RWPE1 (cell line): ENCODE measurements around the gene BDKRB2.
A peak's percentile ranks its signal among the peaks of the same experiment; 100 is the strongest.
"Not testable (repeated sequence)": the region's sequence is repeated elsewhere in the genome, so short reads cannot be mapped to it uniquely, and the experiment has no call there.

ENCODE experiments used
- CTCF ChIA-PET: fragments of 350-600 bp; sonication (Branson Sonifier 250); formaldehyde crosslinking; extraction: SDS; loops from one replicate; lab custom pipeline; 2021; lab: Yijun Ruan, JAX
- POLR2A ChIA-PET: fragments of 400-600 bp; formaldehyde crosslinking; extraction: SDS; loops from one replicate; lab custom pipeline; 2020; ENCODE audit warnings: antibody characterized with exemption; ENCODE audit not compliant: low non-redundant PET; lab: Yijun Ruan, JAX
- DNase-seq: peaks from one replicate; pipeline ENCODE4 v3.0.0; 2012; ENCODE audit warnings: low spot score
- H3K27ac ChIP-seq: fragments of 450-650 bp; 2 replicates; pipeline ENCODE4 v1.5.1; 2017
- TF ChIP-seq, protein P1 (sequence below): fragments of 450-650 bp; conservative IDR thresholded peaks from 2 replicates; pipeline ENCODE4 v1.5.1; 2017; ENCODE audit warnings: low read depth, mild to moderate bottlenecking

The BDKRB2 gene

DNA sequence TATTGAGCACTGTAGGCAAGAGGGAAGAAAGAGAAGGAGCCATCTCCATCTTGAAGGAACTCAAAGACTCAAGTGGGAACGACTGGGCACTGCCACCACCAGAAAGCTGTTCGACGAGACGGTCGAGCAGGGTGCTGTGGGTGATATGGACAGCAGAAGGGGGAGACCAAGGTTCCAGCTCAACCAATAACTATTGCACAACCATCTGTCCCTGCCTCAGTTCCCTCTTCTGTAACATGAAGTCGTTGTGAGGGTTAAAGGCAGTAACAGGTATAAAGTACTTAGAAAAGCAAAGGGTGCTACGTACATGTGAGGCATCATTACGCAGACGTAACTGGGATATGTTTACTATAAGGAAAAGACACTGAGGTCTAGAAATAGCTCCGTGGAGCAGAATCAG lies 37.5 kb downstream of the BDKRB2 start:
- ChIA-PET POLR2A (no interaction called here), CTCF (interaction anchor here (1.0 kb wide), 1 partner anchor 141 kb away, joined by 5 read pairs; no protein-coding TSS in a partner anchor)

DNA sequence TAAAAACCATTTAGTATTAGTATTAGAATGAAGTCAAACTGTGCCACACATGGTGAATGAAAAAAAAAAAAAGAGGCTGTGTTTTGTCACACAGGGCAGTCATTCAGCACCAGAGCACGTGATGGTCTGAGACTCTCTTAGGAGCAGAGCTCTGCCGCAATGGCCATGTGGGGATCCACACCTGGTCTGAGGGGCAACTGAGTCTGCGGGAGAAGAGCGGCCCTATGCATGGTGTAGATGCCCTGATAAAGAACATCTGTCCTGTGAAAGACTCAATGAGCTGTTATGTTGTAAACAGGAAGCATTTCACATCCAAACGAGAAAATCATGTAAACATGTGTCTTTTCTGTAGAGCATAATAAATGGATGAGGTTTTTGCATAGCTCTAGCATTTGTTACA lies 39.1 kb downstream of the BDKRB2 start:
- no peak overlapping the region for H3K27ac ChIP-seq
- DNase-seq: no peak
- TF ChIP-seq, protein P1, sequence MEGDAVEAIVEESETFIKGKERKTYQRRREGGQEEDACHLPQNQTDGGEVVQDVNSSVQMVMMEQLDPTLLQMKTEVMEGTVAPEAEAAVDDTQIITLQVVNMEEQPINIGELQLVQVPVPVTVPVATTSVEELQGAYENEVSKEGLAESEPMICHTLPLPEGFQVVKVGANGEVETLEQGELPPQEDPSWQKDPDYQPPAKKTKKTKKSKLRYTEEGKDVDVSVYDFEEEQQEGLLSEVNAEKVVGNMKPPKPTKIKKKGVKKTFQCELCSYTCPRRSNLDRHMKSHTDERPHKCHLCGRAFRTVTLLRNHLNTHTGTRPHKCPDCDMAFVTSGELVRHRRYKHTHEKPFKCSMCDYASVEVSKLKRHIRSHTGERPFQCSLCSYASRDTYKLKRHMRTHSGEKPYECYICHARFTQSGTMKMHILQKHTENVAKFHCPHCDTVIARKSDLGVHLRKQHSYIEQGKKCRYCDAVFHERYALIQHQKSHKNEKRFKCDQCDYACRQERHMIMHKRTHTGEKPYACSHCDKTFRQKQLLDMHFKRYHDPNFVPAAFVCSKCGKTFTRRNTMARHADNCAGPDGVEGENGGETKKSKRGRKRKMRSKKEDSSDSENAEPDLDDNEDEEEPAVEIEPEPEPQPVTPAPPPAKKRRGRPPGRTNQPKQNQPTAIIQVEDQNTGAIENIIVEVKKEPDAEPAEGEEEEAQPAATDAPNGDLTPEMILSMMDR: no peak
- ChIA-PET CTCF (no interaction called here), POLR2A (interaction anchor here (0.6 kb wide), 1 partner anchor 39 kb away, joined by 6 read pairs; the partner anchor contains the start of gene BDKRB2)

More for the DNA sequence above, 37.5 kb downstream of the BDKRB2 start:
- TF ChIP-seq, protein P1: no peak
- no peak for DNase-seq
- H3K27ac ChIP-seq: peak overlapping the region; percentile 31; the same call in 1 of the 2 replicates

DNA sequence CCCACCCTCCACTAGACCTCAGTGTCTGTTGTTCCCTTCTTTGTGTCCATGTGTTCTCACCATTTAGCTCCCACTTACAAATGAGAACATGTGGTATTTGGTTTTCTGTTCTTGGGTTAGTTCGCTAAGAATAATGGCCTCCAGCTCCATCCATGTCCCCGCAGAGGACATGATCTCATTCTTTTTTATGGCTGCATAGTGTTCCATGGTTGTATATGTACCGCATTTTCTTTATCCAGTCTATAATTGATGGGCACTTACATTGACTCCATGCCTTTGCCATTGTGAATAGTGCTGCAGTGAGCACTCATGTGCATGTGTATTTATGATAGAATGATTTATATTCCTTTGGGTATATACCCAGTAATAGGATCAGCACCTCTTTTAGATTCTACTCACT lies 40.4 kb downstream of the BDKRB2 start:
- CTCF ChIA-PET: not testable (repeated sequence)

DNA sequence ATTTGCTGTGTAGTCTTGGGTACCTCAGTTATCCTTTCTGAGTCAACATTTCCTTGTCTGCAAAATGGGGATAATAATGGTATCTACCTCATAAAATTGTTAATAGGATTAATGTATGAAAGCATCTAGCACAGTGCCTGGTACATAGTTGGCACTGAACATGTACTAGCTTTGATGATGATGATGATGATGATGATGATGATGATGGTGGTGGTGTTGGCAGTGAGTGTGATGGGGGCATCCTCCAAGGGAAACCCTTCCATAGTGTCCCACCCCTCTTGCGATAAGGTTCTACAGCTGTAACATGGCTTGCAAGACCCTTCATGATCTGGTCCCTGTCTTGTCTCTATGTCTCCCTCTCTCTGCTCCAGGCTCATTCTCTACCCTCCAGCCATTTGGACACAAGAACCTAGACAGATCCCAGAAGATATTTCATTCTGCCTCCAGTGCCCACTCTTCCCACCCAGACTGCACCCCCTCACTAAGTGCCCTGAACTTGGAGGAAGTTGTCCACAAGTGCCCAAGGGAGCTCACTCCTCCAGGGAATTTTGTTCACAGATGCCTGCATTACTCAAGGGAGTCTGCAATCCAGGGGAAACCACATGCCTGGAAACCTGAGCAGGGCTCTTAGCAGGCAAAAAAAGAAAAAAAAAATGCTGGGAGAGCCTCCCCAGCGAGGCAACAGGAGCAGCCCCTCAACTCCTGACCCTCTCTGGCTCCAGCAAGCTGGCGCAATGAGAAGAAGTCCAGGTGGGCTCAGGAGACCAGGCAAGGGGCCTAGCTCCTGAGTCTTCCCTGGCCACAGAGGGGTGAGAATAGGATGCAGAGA lies 41.3 kb downstream of the BDKRB2 start:
- peak; percentile 21 for DNase-seq
- CTCF ChIA-PET: interaction anchor here (0.9 kb wide), 1 partner anchor 29 kb away, joined by 4 read pairs; no protein-coding TSS in a partner anchor
- POLR2A ChIA-PET: no interaction called here
- H3K27ac ChIP-seq: peak overlapping the region; percentile 87
- TF ChIP-seq, protein P1: no peak

More for the DNA sequence above, 40.4 kb downstream of the BDKRB2 start:
- POLR2A ChIA-PET, H3K27ac ChIP-seq, DNase-seq: not testable (repeated sequence)

DNA sequence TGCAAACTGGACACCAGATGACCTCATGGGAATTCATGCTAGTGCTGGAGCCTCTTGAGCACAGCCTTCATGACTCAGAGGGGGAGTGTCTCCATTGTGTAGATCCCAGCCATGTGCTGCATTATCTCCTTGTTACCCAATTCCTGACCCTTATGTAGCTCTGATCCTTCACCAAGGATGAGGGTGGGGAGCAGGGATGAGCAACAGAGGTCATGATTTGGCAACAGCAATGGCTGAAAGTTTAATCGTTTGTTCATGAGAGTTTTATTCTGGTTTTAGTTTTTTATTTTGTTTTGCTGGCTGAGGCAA lies 41.9 kb downstream of the BDKRB2 start:
- peak; percentile 93 for DNase-seq
- peak overlapping the region; percentile 87 for H3K27ac ChIP-seq
- TF ChIP-seq, protein P1: no peak
- ChIA-PET CTCF (interaction anchor here (0.9 to 1.1 kb wide), 2 partner anchors 21 to 29 kb away, joined by 3 to 4 read pairs; no protein-coding TSS in a partner anchor), POLR2A (no interaction called here)

DNA sequence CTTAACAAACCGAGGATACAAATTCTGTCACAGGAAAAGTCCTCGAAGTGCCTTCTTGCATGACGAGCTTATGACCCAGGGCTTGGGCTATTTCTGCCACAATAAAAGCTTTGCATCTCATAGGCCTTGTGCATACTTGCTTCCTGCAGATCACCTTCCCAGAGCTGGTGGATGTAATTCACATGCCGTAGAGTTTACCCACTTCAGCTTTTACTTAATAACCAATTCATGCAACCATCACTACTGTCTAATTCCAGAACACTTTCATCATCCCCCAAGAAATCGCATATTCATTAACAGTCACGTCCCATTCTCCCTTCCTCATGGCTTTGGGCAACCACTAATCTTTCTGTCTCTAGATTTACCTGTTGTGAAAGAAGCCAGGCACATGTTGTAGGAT lies 42.4 kb downstream of the BDKRB2 start:
- H3K27ac ChIP-seq: peak overlapping the region; percentile 87
- DNase-seq: no peak
- ChIA-PET CTCF (interaction anchor here (1.1 kb wide), 1 partner anchor 22 kb away, joined by 3 read pairs; no protein-coding TSS in a partner anchor), POLR2A (no interaction called here)
- TF ChIP-seq, protein P1: no peak

DNA sequence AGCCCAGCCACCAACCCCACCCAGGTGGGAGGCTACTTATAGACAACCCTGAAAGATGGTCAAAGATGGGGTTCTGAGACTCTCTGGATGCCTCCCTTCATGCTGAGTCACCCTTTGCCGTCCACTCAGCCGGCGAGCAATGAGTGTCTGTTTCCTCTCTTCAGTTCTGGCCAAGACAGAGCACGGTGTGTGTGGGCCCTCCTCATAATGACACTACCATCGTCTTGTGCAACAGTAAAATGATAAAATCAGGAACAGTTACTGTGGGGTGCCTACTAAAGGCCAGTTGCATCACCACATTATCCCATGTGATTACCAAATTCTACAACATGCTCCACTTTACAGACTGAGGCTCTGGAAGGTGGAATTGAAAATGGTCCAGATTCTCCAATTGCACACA lies 44.4 kb downstream of the BDKRB2 start:
- DNase-seq: peak; percentile 32
- ChIA-PET POLR2A (no interaction called here), CTCF (no interaction called here)
- TF ChIP-seq, protein P1: no peak
- peak overlapping the region; percentile 83 for H3K27ac ChIP-seq
